Epithelial cell of proximal tubule (primary cell): Measurements from ENCODE around the gene AP3M1. TPM values are rescaled to one million over a fixed set of nuclear protein-coding genes. Genes with fewer than 3 reads are reported as not detected.
"Not testable (repeated sequence)": the region's sequence is repeated elsewhere in the genome, so short reads cannot be mapped to it uniquely, and the experiment has no call there.

ENCODE experiments used
- DNase-seq: peaks from one replicate; pipeline ENCODE4 v3.0.0-alpha.2; 2011; ENCODE audit warnings: low read depth
- H3K4me3 ChIP-seq: 2 replicates; pipeline ENCODE4 v1.5.1; 2011; ENCODE audit warnings: low read depth, mild to moderate bottlenecking, low read length
- CTCF ChIP-seq: conservative IDR thresholded peaks from 2 replicates; pipeline ENCODE4 v1.5.1; 2012; ENCODE audit warnings: low read depth, mild to moderate bottlenecking, low read length
- total RNA-seq: library from RNA; depleted of rRNA; stranded (reverse); fragments of >200 nt; gene quantifications from 2 replicates; pipeline ENCODE4 v1.2.3, GENCODE V29; 2015

Gene AP3M1
- 39.1 and 39.3 TPM in 2 replicates for total RNA-seq

GRCh38 chr10:74150204-74150989, at the start of gene AP3M1:
AP3M1 (minus strand) TSS chr10:74150828; CDS start chr10:74138379, 12,449 bp downstream.
- no peak for DNase-seq
- TF ChIP-seq CTCF: no peak
- peak within 1 kb of the TSS; percentile 82 for H3K4me3 ChIP-seq

- no peak for DNase-seq
- H3K4me3 ChIP-seq: no peak overlapping the region
- TF ChIP-seq CTCF: no peak
Measured at GRCh38 chr10:74199315-74199714, 48.7 kb upstream of the AP3M1 start.

- no peak for TF ChIP-seq CTCF
- DNase-seq: no peak
- H3K4me3 ChIP-seq: no peak overlapping the region
Measured at GRCh38 chr10:74194999-74195398, 44.4 kb upstream of the AP3M1 start.

GRCh38 chr10:74194545-74194944, 43.9 kb upstream of the AP3M1 start:
- no peak for TF ChIP-seq CTCF
- DNase-seq: no peak
- no peak overlapping the region for H3K4me3 ChIP-seq

- DNase-seq: peak; percentile 7
- no peak overlapping the region for H3K4me3 ChIP-seq
- TF ChIP-seq CTCF: no peak
Measured at GRCh38 chr10:74190494-74190893, 39.9 kb upstream of the AP3M1 start.

GRCh38 chr10:74189999-74190421, 39.4 kb upstream of the AP3M1 start:
- TF ChIP-seq CTCF: no peak
- H3K4me3 ChIP-seq: no peak overlapping the region
- DNase-seq: peak; percentile 55

GRCh38 chr10:74188617-74189016, 38.0 kb upstream of the AP3M1 start:
- H3K4me3 ChIP-seq, DNase-seq: not testable (repeated sequence)
